GM10248 (cell line): Measurements from ENCODE around the gene CAMK4.

Experiments used
- CTCF ChIA-PET: fragments of 300-600 bp; sonication (Branson Sonifier 250); formaldehyde crosslinking; extraction: SDS; loops from one replicate; lab custom pipeline; 2021; ENCODE audit warnings: antibody characterized with exemption; lab: Yijun Ruan, JAX
- POLR2A ChIA-PET: fragments of 350-650 bp; sonication (Branson Sonifier 250); formaldehyde crosslinking; extraction: SDS; loops from one replicate; lab custom pipeline; 2020; ENCODE audit warnings: antibody characterized with exemption; lab: Yijun Ruan, JAX
- DNase-seq: peaks from one replicate; pipeline ENCODE4 v3.0.0; 2012; ENCODE audit errors: extremely low spot score
- CTCF ChIP-seq: IDR thresholded peaks from 2 replicates; pipeline ENCODE4 v1.5.1; 2012; ENCODE audit warnings: mild to moderate bottlenecking, low read depth; ENCODE audit errors: extremely low read depth, missing control alignments, control extremely low read depth

CAMK4 gene

GRCh38 chr5:111427762-111428161, 203.6 kb downstream of the CAMK4 start:
- DNase-seq = no peak
- ChIA-PET CTCF (no interaction called here), POLR2A (no interaction called here)
- TF ChIP-seq CTCF = no peak

DNA sequence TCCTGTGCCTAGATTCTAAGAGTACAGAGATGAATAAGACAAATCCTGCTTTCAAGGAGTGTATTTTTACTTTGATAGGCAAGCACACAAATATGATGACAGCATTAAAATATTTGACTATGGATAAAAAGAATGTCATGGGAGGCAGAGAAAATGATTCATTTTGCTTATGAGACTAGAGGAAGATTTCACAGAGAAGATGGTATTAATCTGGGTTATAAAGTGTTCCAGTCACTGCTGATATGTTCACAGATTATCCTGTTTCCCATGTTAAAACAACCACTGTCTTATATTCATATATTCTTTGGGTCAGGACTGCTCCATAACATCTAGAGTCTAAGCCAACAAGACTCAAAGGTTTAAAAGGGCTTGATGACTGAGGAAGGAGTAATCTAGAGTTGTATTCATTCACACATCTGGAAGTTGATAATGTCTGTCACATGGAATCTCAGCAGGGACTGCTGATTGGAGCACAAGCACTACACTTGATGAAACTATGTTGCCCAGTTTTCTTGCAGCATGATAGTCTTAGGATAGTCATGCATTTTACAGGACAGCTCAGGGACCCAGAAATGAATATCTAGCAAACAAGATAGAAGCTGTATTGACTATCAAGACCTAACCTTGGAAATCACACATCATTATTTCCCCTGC, 208.8 kb downstream of the CAMK4 start:
- TF ChIP-seq CTCF = no peak
- DNase-seq = no peak
- ChIA-PET CTCF (interaction anchor here (2.4 kb wide), 1 partner anchor 12 kb away, joined by 10 read pairs; no protein-coding TSS in a partner anchor), POLR2A (no interaction called here)

DNA sequence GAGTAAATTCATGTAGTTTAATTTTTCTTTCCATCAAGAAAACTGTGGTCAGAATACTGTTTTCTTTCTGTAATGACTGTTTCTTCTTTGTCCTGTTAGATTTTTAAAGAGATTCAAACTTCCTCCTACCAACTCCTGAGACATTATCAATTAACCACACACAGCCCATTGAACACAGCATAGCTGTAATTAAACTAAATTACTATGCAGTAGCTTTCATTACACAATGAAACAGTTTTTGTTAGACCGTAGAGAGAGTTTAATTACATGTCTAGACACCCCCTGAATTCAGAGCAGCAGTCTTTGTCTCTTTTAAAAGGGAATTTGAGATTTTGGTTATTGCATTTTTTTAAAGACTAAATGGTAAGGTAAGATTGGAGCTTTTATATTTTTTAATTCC, 210.6 kb downstream of the CAMK4 start:
- POLR2A ChIA-PET = no interaction called here
- no peak for TF ChIP-seq CTCF
- CTCF ChIA-PET = interaction anchor here (0.9 to 2.4 kb wide), 2 partner anchors 10 to 14 kb away, joined by 3 to 10 read pairs; no protein-coding TSS in a partner anchor
- no peak for DNase-seq

- ChIA-PET POLR2A (no interaction called here), CTCF (interaction anchor here (1.0 to 1.6 kb wide), 2 partner anchors 14 to 54 kb away, joined by 3 to 4 read pairs; no protein-coding TSS in a partner anchor)
- no peak for DNase-seq
- TF ChIP-seq CTCF = no peak
These were observed 215.4 kb downstream of the CAMK4 start for GRCh38 chr5:111439473-111440075.

- DNase-seq = no peak
- TF ChIP-seq CTCF = no peak
- POLR2A ChIA-PET = no interaction called here
- CTCF ChIA-PET = no interaction called here
These were observed 222.9 kb downstream of the CAMK4 start for GRCh38 chr5:111447099-111447498.

DNA sequence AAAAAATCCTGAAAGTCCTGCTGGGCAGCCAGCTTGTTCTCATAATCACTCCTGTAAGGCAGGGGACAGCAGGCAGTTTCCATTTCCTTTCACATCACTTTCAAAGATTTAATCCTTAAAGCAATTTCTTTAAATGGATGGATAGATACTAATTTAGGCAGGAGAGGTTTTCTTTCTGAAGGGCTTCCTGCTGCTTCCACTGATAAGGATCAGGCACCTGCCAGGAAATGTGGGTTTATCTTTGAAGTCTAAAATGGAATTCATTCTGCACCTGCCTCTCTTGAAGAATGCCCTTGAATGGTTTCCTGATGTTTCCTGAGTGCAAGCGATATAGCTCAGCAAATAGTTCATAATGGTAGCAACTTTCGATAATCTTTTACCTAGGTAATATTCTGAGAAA, 223.6 kb downstream of the CAMK4 start:
- CTCF ChIA-PET = no interaction called here
- no peak for DNase-seq
- POLR2A ChIA-PET = no interaction called here
- no peak for TF ChIP-seq CTCF
